HEK293 (cell line): ENCODE results near the gene ZNF253.
"Not testable (repeated sequence)": the region's sequence is repeated elsewhere in the genome, so short reads cannot be mapped to it uniquely, and the experiment has no call there.

ENCODE experiments used
- CTCF ChIA-PET: fragments of 350-600 bp; formaldehyde crosslinking; extraction: SDS; loops from one replicate; lab custom pipeline; 2021; ENCODE audit warnings: antibody characterized with exemption; lab: Yijun Ruan, JAX
- POLR2A ChIA-PET: fragments of 300-600 bp; formaldehyde crosslinking; extraction: SDS; loops from one replicate; lab custom pipeline; 2020; ENCODE audit warnings: antibody characterized with exemption, inconsistent platforms; lab: Yijun Ruan, JAX
- H3K27ac ChIP-seq: fragments of 200-500 bp; sonication (Bioruptor generic); 2 replicates; pipeline ENCODE4 v1.5.1; 2014; ENCODE audit warnings: low read depth, low read length, control low read depth, inconsistent platforms; ENCODE audit errors: extremely low read depth
- H3K36me3 ChIP-seq, 2 experiments: fragments of 200-500 bp in 1 of 2; sonication (Bioruptor generic) in 1 of 2; 1 replicate in 1 of 2; 2 replicates in 1 of 2; pipeline ENCODE4 v1.5.1; 2014 to 2017; ENCODE audit warnings: inconsistent platforms in 2 of 2, low read length in 2 of 2; ENCODE audit not compliant: control insufficient read depth in 2 of 2, insufficient read depth in 1 of 2
- H3K4me1 ChIP-seq: fragments of 200-500 bp; sonication (Bioruptor generic); 2 replicates; pipeline ENCODE4 v1.5.1; 2014; ENCODE audit warnings: mild to moderate bottlenecking, low read length, inconsistent platforms; ENCODE audit not compliant: control insufficient read depth, insufficient read depth
- H3K4me3 ChIP-seq: 2 replicates; pipeline ENCODE4 v1.5.1; 2011; ENCODE audit warnings: low read depth, mild to moderate bottlenecking, control low read depth, low read length, moderate library complexity
- H3K9me3 ChIP-seq: fragments of 200-500 bp; sonication (Bioruptor generic); 2 replicates; pipeline ENCODE4 v1.5.1; 2014; ENCODE audit warnings: low read depth, low read length, inconsistent platforms; ENCODE audit not compliant: control insufficient read depth, insufficient read depth
- MEIS1 ChIP-seq: sonication (generic); formaldehyde crosslinking; IDR thresholded peaks from 2 replicates; pipeline ENCODE4 v1.8.1; 2022; ENCODE audit warnings: missing genetic modification reagents, mild to moderate bottlenecking, borderline replicate concordance
- SETDB1 ChIP-seq: IDR thresholded peaks from one replicate; pipeline ENCODE4 v1.6.1; 2017; ENCODE audit warnings: mild to moderate bottlenecking, low read length, moderate library complexity, mixed read lengths; ENCODE audit not compliant: insufficient read length
- ZFP37 ChIP-seq: fragments of 450-650 bp; formaldehyde crosslinking; IDR thresholded peaks from 2 replicates; pipeline ENCODE4 v1.5.1; 2016; ENCODE audit warnings: missing biosample characterization, missing genetic modification characterization
- ZNF202 ChIP-seq: fragments of 450-650 bp; formaldehyde crosslinking; IDR thresholded peaks from 2 replicates; pipeline ENCODE4 v1.5.1; 2016; ENCODE audit warnings: missing biosample characterization, missing genetic modification characterization, borderline replicate concordance
- ZNF223 ChIP-seq: fragments of 450-650 bp; formaldehyde crosslinking; IDR thresholded peaks from 2 replicates; pipeline ENCODE4 v1.5.1; 2016; ENCODE audit warnings: missing biosample characterization, missing genetic modification characterization
- ZNF274 ChIP-seq, 2 experiments: fragments of 200-500 bp in 1 of 2; fragments of 450-650 bp in 1 of 2; sonication (Bioruptor generic) in 1 of 2; formaldehyde crosslinking in 1 of 2; IDR thresholded peaks; 2 replicates each; pipeline versions ENCODE4 v1.5.1 to v1.6.1; 2014 to 2016; ENCODE audit warnings: borderline replicate concordance in 1 of 2, inconsistent platforms in 1 of 2, low read length in 1 of 2, missing biosample characterization in 1 of 2, missing genetic modification characterization in 1 of 2
- ZNF529 ChIP-seq: fragments of 450-650 bp; formaldehyde crosslinking; IDR thresholded peaks from 2 replicates; pipeline ENCODE4 v1.5.1; 2017; ENCODE audit warnings: missing genetic modification characterization, missing biosample characterization; ENCODE audit not compliant: insufficient replicate concordance
- ZNF561 ChIP-seq: fragments of 450-650 bp; IDR thresholded peaks from 2 replicates; pipeline ENCODE4 v1.5.1; 2018; ENCODE audit warnings: missing biosample characterization, missing genetic modification characterization, borderline replicate concordance
- ZNF600 ChIP-seq: fragments of 450-650 bp; formaldehyde crosslinking; IDR thresholded peaks from 2 replicates; pipeline ENCODE4 v1.5.1; 2016; ENCODE audit warnings: missing biosample characterization, missing genetic modification characterization
- ZNF629 ChIP-seq: fragments of 450-650 bp; formaldehyde crosslinking; IDR thresholded peaks from 2 replicates; pipeline ENCODE4 v1.5.1; 2017; ENCODE audit warnings: missing biosample characterization, missing genetic modification characterization
- ZNF654 ChIP-seq: fragments of 450-650 bp; formaldehyde crosslinking; IDR thresholded peaks from 2 replicates; pipeline ENCODE4 v1.5.1; 2016; ENCODE audit warnings: low read depth, missing biosample characterization, missing genetic modification characterization
- ZNF830 ChIP-seq: fragments of 450-650 bp; IDR thresholded peaks from 2 replicates; pipeline ENCODE4 v1.5.0; 2018; ENCODE audit warnings: missing biosample characterization, missing genetic modification characterization, low read depth, mild to moderate bottlenecking, moderate library complexity

ZNF253 gene

GRCh38 chr19:19930417-19930816 lies 64.7 kb downstream of the ZNF253 start:
- TF ChIP-seq ZNF654 (tag by site-specific recombination), result peak; percentile 40; the same call in 1 of the 2 replicates
- H3K36me3 ChIP-seq, POLR2A ChIA-PET, H3K27ac ChIP-seq, H3K4me3 ChIP-seq, H3K9me3 ChIP-seq, H3K4me1 ChIP-seq: not testable (repeated sequence)
- CTCF ChIA-PET, result interaction anchor here (0.6 kb wide), 2 partner anchors 840 to 846 kb away, joined by 3 to 4 read pairs; no protein-coding TSS in a partner anchor

DNA sequence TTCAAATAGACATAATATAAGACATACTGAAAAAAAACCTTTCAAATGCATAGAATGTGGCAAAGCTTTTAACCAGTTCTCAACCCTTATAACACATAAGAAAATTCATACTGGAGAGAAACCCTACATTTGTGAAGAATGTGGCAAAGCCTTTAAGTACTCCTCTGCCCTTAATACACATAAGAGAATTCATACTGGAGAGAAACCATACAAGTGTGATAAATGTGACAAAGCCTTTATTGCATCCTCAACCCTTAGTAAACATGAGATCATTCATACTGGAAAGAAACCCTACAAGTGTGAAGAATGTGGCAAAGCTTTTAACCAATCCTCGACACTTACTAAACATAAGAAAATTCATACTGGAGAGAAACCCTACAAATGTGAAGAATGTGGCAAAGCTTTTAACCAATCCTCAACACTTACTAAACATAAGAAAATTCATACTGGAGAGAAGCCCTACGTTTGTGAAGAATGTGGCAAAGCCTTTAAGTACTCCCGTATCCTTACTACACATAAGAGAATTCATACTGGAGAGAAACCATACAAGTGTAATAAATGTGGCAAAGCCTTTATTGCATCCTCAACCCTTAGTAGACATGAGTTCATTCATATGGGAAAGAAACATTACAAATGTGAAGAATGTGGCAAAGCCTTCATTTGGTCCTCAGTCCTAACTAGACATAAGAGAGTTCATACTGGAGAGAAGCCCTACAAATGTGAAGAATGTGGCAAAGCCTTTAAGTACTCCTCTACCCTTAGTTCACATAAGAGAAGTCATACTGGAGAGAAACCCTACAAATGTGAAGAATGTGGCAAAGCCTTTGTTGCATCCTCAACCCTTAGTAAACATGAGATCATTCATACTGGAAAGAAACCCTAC lies 68.0 kb downstream of the ZNF253 start:
- CTCF ChIA-PET; H3K36me3 ChIP-seq; H3K4me1 ChIP-seq; H3K4me3 ChIP-seq; H3K27ac ChIP-seq; H3K9me3 ChIP-seq; POLR2A ChIA-PET; TF ChIP-seq ZNF274 (IDR thresholded peaks at IDR 0.05; ENCODE audit: low read length): not testable (repeated sequence)
- TF ChIP-seq ZNF274 (tag by site-specific recombination; IDR thresholded peaks at IDR 0.05; ENCODE audit: borderline replicate concordance), result peak; percentile 58; the same call in 1 of the 2 replicates
- TF ChIP-seq SETDB1, result peak; percentile 86

DNA sequence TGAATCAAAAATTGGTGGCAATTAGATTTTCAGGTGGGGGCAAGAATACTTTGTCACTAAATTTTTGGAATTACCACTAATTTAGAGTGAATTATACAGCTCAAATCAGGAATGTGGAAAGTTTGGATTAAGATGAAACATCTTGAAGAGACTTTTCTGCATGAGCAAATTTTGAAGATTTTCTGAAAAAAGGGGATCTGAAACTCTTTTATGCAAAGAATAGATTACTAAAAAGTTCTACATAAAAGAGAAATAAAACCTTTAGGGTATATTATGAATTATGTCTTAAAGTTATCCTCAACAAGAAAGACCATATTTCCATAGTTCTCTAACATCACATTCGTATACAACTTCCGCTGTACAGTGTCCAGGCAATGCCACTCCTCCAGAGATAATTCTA lies 71.7 kb downstream of the ZNF253 start:
- ChIA-PET CTCF (interaction anchor here (0.6 kb wide), 2 partner anchors 17 to 1872 kb away, joined by 3 to 4 read pairs; no protein-coding TSS in a partner anchor), POLR2A (no interaction called here)
- H3K27ac ChIP-seq, result no peak overlapping the region
- no peak for TF ChIP-seq MEIS1 (CRISPR knock-in tag)
- no peak overlapping the region for H3K4me3 ChIP-seq
- H3K36me3 ChIP-seq, result peaks cover 0 to 3% of the 10 kb centered on the region in 2 experiments; a peak in 1 of 3 replicates
- H3K9me3 ChIP-seq, result no peaks in the 10 kb centered on the region; the same call in 1 of the 2 replicates
- H3K4me1 ChIP-seq, result no peaks in the 10 kb centered on the region

DNA sequence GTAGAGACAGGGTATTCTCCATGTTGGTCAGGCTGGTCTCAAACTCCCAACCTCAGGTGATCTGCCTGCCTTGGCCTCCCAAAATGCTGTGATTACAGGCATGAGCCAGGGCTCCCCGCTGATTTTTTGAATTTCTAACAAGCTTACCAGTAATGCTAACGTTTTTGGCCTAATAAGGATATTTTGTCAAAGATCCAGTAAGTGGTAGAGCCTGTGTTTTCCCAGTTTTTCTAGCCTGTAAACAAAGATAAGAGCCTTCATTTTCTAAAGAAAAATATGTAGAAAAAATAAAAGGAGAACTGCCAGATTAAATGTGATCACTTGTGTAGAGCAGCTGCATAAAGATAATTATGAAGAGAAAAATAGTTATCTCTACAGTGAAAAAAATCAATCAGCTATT lies 72.8 kb downstream of the ZNF253 start:
- POLR2A ChIA-PET, result no interaction called here
- H3K36me3 ChIP-seq, result no peaks in the 10 kb centered on the region
- H3K9me3 ChIP-seq, result no peaks in the 10 kb centered on the region; the same call in 1 of the 2 replicates
- H3K27ac ChIP-seq, result no peak overlapping the region
- TF ChIP-seq ZNF629 (tag by site-specific recombination) (no peak), ZNF202 (tag by site-specific recombination) (no peak), ZFP37 (tag by site-specific recombination) (no peak)
- TF ChIP-seq, all 188 proteins: peak for 0
- CTCF ChIA-PET, result no interaction called here
- no peak overlapping the region for H3K4me3 ChIP-seq
- no peaks in the 10 kb centered on the region for H3K4me1 ChIP-seq

DNA sequence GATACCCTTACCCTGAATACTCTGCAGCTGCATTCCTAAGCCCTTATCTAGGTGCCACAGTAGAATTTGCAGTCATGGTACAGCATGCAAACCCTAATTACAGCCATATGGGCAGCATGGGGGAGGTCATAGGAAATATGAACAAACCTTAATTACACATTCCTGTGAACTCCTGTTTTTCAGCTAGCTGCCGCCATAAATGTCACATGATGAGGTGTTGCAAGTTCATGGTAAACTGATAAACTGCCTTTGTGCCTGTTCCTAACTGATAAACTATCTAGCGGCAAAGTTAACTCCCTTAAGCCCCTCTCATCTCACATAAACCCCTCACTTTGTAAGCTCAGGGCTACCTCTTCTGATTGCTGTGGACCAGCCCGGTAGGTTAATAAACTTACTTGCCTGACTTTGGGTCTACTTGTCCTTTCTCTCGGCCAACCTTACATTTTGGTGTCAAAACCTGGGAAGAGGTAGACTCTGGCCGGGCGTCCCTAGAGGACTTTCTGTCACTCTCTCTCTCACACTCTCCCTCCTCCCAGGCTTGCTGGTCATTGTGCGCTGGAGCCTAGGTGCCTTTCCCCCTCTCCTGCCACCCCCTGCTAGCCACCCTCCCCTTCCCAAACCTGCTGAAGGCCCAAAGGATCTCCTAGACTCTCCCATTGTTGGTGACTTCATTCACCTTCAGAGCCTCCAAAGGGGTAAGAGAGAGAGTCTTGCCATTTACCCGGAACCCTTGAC lies 78.3 kb downstream of the ZNF253 start:
- Histone ChIP-seq H3K27ac (no peak overlapping the region), H3K9me3 (no peaks in the 10 kb centered on the region), H3K4me1 (no peaks in the 10 kb centered on the region), H3K4me3 (no peak overlapping the region), H3K36me3 (no peaks in the 10 kb centered on the region)
- ChIA-PET POLR2A (no interaction called here), CTCF (no interaction called here)
- TF ChIP-seq ZNF830 (no peak), ZNF600 (no peak), ZNF561 (tag by site-specific recombination) (no peak), ZNF529 (no peak), ZNF223 (tag by site-specific recombination) (no peak)
